HEK293 (cell line): ENCODE data around the gene SOCS7.

ENCODE experiments used
- CTCF ChIA-PET: fragments of 350-600 bp; formaldehyde crosslinking; extraction: SDS; loops from one replicate; lab custom pipeline; 2021; ENCODE audit warnings: antibody characterized with exemption; lab: Yijun Ruan, JAX
- POLR2A ChIA-PET: fragments of 300-600 bp; formaldehyde crosslinking; extraction: SDS; loops from one replicate; lab custom pipeline; 2020; ENCODE audit warnings: antibody characterized with exemption, inconsistent platforms; lab: Yijun Ruan, JAX
- H3K27ac ChIP-seq: fragments of 200-500 bp; sonication (Bioruptor generic); 2 replicates; pipeline ENCODE4 v1.5.1; 2014; ENCODE audit warnings: low read depth, low read length, control low read depth, inconsistent platforms; ENCODE audit errors: extremely low read depth
- H3K36me3 ChIP-seq, 2 experiments: fragments of 200-500 bp in 1 of 2; sonication (Bioruptor generic) in 1 of 2; 1 replicate in 1 of 2; 2 replicates in 1 of 2; pipeline ENCODE4 v1.5.1; 2014 to 2017; ENCODE audit warnings: inconsistent platforms in 2 of 2, low read length in 2 of 2; ENCODE audit not compliant: control insufficient read depth in 2 of 2, insufficient read depth in 1 of 2
- H3K4me1 ChIP-seq: fragments of 200-500 bp; sonication (Bioruptor generic); 2 replicates; pipeline ENCODE4 v1.5.1; 2014; ENCODE audit warnings: mild to moderate bottlenecking, low read length, inconsistent platforms; ENCODE audit not compliant: control insufficient read depth, insufficient read depth
- H3K4me3 ChIP-seq: 2 replicates; pipeline ENCODE4 v1.5.1; 2011; ENCODE audit warnings: low read depth, mild to moderate bottlenecking, control low read depth, low read length, moderate library complexity
- H3K9me3 ChIP-seq: fragments of 200-500 bp; sonication (Bioruptor generic); 2 replicates; pipeline ENCODE4 v1.5.1; 2014; ENCODE audit warnings: low read depth, low read length, inconsistent platforms; ENCODE audit not compliant: control insufficient read depth, insufficient read depth
- CTCF ChIP-seq: fragments of 450-650 bp; formaldehyde crosslinking; IDR thresholded peaks from 2 replicates; pipeline ENCODE4 v1.5.1; 2016; ENCODE audit warnings: missing biosample characterization, missing genetic modification characterization
- KLF1 ChIP-seq: fragments of 450-650 bp; formaldehyde crosslinking; IDR thresholded peaks from 2 replicates; pipeline ENCODE4 v1.5.1; 2016; ENCODE audit warnings: missing biosample characterization, missing genetic modification characterization
- OVOL3 ChIP-seq: fragments of 450-650 bp; formaldehyde crosslinking; IDR thresholded peaks from 2 replicates; pipeline ENCODE4 v1.5.1; 2016; ENCODE audit warnings: missing biosample characterization, missing genetic modification characterization
- REPIN1 ChIP-seq: fragments of 450-650 bp; formaldehyde crosslinking; IDR thresholded peaks from 2 replicates; pipeline ENCODE4 v1.5.1; 2017; ENCODE audit warnings: missing biosample characterization, missing genetic modification characterization, low read depth
- SCRT2 ChIP-seq: fragments of 450-650 bp; formaldehyde crosslinking; IDR thresholded peaks from 2 replicates; pipeline ENCODE4 v1.5.1; 2016; ENCODE audit warnings: missing biosample characterization, missing genetic modification characterization
- SETDB1 ChIP-seq: IDR thresholded peaks from one replicate; pipeline ENCODE4 v1.6.1; 2017; ENCODE audit warnings: mild to moderate bottlenecking, low read length, moderate library complexity, mixed read lengths; ENCODE audit not compliant: insufficient read length
- TRIM28 ChIP-seq: IDR thresholded peaks from 2 replicates; pipeline ENCODE4 v1.6.1; 2011; ENCODE audit warnings: low read length, control low read depth, borderline replicate concordance
- ZBTB20 ChIP-seq: fragments of 450-650 bp; formaldehyde crosslinking; IDR thresholded peaks from 2 replicates; pipeline ENCODE4 v1.5.1; 2016; ENCODE audit warnings: missing biosample characterization, missing genetic modification characterization
- ZBTB21 ChIP-seq: fragments of 450-650 bp; formaldehyde crosslinking; IDR thresholded peaks from 2 replicates; pipeline ENCODE4 v1.5.1; 2017; ENCODE audit warnings: missing biosample characterization, missing genetic modification characterization
- ZFHX2 ChIP-seq: fragments of 450-650 bp; formaldehyde crosslinking; conservative IDR thresholded peaks from 2 replicates; pipeline ENCODE4 v1.5.1; 2016; ENCODE audit warnings: missing biosample characterization, missing genetic modification characterization
- ZFP41 ChIP-seq: fragments of 450-650 bp; formaldehyde crosslinking; IDR thresholded peaks from 2 replicates; pipeline ENCODE4 v1.5.1; 2016; ENCODE audit warnings: missing biosample characterization, missing genetic modification characterization, borderline replicate concordance
- ZNF140 ChIP-seq: fragments of 450-650 bp; formaldehyde crosslinking; IDR thresholded peaks from 2 replicates; pipeline ENCODE4 v1.5.1; 2016; ENCODE audit warnings: missing biosample characterization, missing genetic modification characterization
- ZNF155 ChIP-seq: fragments of 450-650 bp; formaldehyde crosslinking; IDR thresholded peaks from 2 replicates; pipeline ENCODE4 v1.5.1; 2016; ENCODE audit warnings: missing biosample characterization, missing genetic modification characterization
- ZNF274 ChIP-seq, 2 experiments: fragments of 200-500 bp in 1 of 2; fragments of 450-650 bp in 1 of 2; sonication (Bioruptor generic) in 1 of 2; formaldehyde crosslinking in 1 of 2; IDR thresholded peaks; 2 replicates each; pipeline versions ENCODE4 v1.5.1 to v1.6.1; 2014 to 2016; ENCODE audit warnings: borderline replicate concordance in 1 of 2, inconsistent platforms in 1 of 2, low read length in 1 of 2, missing biosample characterization in 1 of 2, missing genetic modification characterization in 1 of 2
- ZNF292 ChIP-seq: fragments of 450-650 bp; formaldehyde crosslinking; IDR thresholded peaks from 2 replicates; pipeline ENCODE4 v1.5.1; 2016; ENCODE audit warnings: low read depth, missing biosample characterization, missing genetic modification characterization, borderline replicate concordance
- ZNF362 ChIP-seq: fragments of 450-650 bp; formaldehyde crosslinking; IDR thresholded peaks from 2 replicates; pipeline ENCODE4 v1.5.1; 2016; ENCODE audit warnings: missing biosample characterization, missing genetic modification characterization
- ZNF416 ChIP-seq: fragments of 450-650 bp; formaldehyde crosslinking; IDR thresholded peaks from 2 replicates; pipeline ENCODE4 v1.5.1; 2016; ENCODE audit warnings: missing biosample characterization, missing genetic modification characterization
- ZNF488 ChIP-seq: fragments of 450-650 bp; formaldehyde crosslinking; IDR thresholded peaks from 2 replicates; pipeline ENCODE4 v1.5.1; 2016; ENCODE audit warnings: missing biosample characterization, missing genetic modification characterization
- ZNF560 ChIP-seq: fragments of 450-650 bp; formaldehyde crosslinking; IDR thresholded peaks from 2 replicates; pipeline ENCODE4 v1.5.1; 2017; ENCODE audit warnings: missing biosample characterization, missing genetic modification characterization, borderline replicate concordance
- ZNF658 ChIP-seq: fragments of 450-650 bp; formaldehyde crosslinking; IDR thresholded peaks from 2 replicates; pipeline ENCODE4; 2016; ENCODE audit warnings: missing biosample characterization, missing genetic modification characterization
- ZNF701 ChIP-seq: fragments of 450-650 bp; formaldehyde crosslinking; IDR thresholded peaks from 2 replicates; pipeline ENCODE4 v1.5.1; 2016; ENCODE audit warnings: missing biosample characterization, missing genetic modification characterization
- ZNF791 ChIP-seq: fragments of 450-650 bp; formaldehyde crosslinking; IDR thresholded peaks from 2 replicates; pipeline ENCODE4 v1.5.1; 2016; ENCODE audit warnings: missing biosample characterization, missing genetic modification characterization
- ZSCAN16 ChIP-seq: fragments of 450-650 bp; formaldehyde crosslinking; IDR thresholded peaks from 2 replicates; pipeline ENCODE4 v1.5.1; 2016; ENCODE audit warnings: missing biosample characterization, missing genetic modification characterization
- TF ChIP-seq, protein P1 (sequence below): fragments of 450-650 bp; formaldehyde crosslinking; IDR thresholded peaks from 2 replicates; pipeline ENCODE4 v1.5.1; 2016; ENCODE audit warnings: missing biosample characterization, missing genetic modification characterization, borderline replicate concordance

SOCS7 gene

GRCh38 chr17:38449364-38449763, 97.7 kb downstream of the SOCS7 start:
- Histone ChIP-seq H3K9me3 (no peaks in the 10 kb centered on the region), H3K4me1 (peaks cover 4% of the 10 kb centered on the region), H3K4me3 (no peak overlapping the region), H3K36me3 (no peaks in the 10 kb centered on the region), H3K27ac (no peak overlapping the region)
- ChIA-PET CTCF (interaction anchor here (0.6 to 1.5 kb wide), 4 partner anchors 23 to 726 kb away, joined by 3 to 6 read pairs (median 4); no protein-coding TSS in a partner anchor), POLR2A (no interaction called here)
- no peak for TF ChIP-seq ZBTB21
- TF ChIP-seq ZSCAN16, result no peak
- TF ChIP-seq SCRT2, result peak; percentile 52
- no peak for TF ChIP-seq ZNF791 (tag by site-specific recombination)
- TF ChIP-seq ZNF416 (tag by site-specific recombination), result no peak
- peak; percentile 35; the same call in 1 of the 2 replicates for TF ChIP-seq ZFHX2 (tag by site-specific recombination)
- no peak for TF ChIP-seq CTCF (tag by site-specific recombination)
- peak; percentile 83 for TF ChIP-seq KLF1

- H3K27ac ChIP-seq, result no peak overlapping the region
- TF ChIP-seq ZNF560 (tag by site-specific recombination) (no peak), ZNF155 (tag by site-specific recombination) (no peak), TRIM28 (no peak), ZFP41 (tag by site-specific recombination) (no peak), ZNF658 (no peak), ZNF274 (IDR thresholded peaks at IDR 0.05; ENCODE audit: low read length) (no peak), ZNF274 (tag by site-specific recombination; IDR thresholded peaks at IDR 0.05; ENCODE audit: borderline replicate concordance) (no peak), ZNF362 (tag by site-specific recombination) (no peak)
- ChIA-PET POLR2A (interaction anchor here (1.7 kb wide), 1 partner anchor 9 kb away, joined by 8 read pairs; no protein-coding TSS in a partner anchor), CTCF (interaction anchor here (0.7 to 2.6 kb wide), 7 partner anchors 24 to 1825 kb away, joined by 3 to 9 read pairs (median 4); no protein-coding TSS in a partner anchor)
- no peaks in the 10 kb centered on the region for H3K9me3 ChIP-seq
- no peak overlapping the region for H3K4me3 ChIP-seq
- H3K36me3 ChIP-seq, result no peaks in the 10 kb centered on the region
- H3K4me1 ChIP-seq, result peaks cover 9% of the 10 kb centered on the region
These were observed 98.9 kb downstream of the SOCS7 start for GRCh38 chr17:38450557-38451029.

GRCh38 chr17:38451030-38451839, 99.6 kb downstream of the SOCS7 start:
- H3K4me3 ChIP-seq, result no peak overlapping the region
- CTCF ChIA-PET, result interaction anchor here (0.5 to 2.6 kb wide), 13 partner anchors 8 to 702 kb away, joined by 3 to 9 read pairs (median 4); no protein-coding TSS in a partner anchor
- POLR2A ChIA-PET, result interaction anchor here (1.7 kb wide), 1 partner anchor 8 kb away, joined by 8 read pairs; no protein-coding TSS in a partner anchor
- no peaks in the 10 kb centered on the region for H3K9me3 ChIP-seq
- H3K4me1 ChIP-seq, result peaks cover 9% of the 10 kb centered on the region
- H3K36me3 ChIP-seq, result no peaks in the 10 kb centered on the region
- no peak overlapping the region for H3K27ac ChIP-seq
- no peak for TF ChIP-seq ZBTB20 (tag by site-specific recombination)
- TF ChIP-seq, protein P1, sequence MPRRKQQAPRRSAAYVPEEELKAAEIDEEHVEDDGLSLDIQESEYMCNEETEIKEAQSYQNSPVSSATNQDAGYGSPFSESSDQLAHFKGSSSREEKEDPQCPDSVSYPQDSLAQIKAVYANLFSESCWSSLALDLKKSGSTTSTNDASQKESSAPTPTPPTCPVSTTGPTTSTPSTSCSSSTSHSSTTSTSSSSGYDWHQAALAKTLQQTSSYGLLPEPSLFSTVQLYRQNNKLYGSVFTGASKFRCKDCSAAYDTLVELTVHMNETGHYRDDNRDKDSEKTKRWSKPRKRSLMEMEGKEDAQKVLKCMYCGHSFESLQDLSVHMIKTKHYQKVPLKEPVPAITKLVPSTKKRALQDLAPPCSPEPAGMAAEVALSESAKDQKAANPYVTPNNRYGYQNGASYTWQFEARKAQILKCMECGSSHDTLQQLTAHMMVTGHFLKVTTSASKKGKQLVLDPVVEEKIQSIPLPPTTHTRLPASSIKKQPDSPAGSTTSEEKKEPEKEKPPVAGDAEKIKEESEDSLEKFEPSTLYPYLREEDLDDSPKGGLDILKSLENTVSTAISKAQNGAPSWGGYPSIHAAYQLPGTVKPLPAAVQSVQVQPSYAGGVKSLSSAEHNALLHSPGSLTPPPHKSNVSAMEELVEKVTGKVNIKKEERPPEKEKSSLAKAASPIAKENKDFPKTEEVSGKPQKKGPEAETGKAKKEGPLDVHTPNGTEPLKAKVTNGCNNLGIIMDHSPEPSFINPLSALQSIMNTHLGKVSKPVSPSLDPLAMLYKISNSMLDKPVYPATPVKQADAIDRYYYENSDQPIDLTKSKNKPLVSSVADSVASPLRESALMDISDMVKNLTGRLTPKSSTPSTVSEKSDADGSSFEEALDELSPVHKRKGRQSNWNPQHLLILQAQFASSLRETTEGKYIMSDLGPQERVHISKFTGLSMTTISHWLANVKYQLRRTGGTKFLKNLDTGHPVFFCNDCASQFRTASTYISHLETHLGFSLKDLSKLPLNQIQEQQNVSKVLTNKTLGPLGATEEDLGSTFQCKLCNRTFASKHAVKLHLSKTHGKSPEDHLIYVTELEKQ (tag by site-specific recombination), result no peak
- no peak for TF ChIP-seq OVOL3 (tag by site-specific recombination)
- no peak for TF ChIP-seq REPIN1 (tag by site-specific recombination)
- no peak for TF ChIP-seq ZNF140 (tag by site-specific recombination)
- no peak for TF ChIP-seq ZNF292 (tag by site-specific recombination)
- no peak for TF ChIP-seq SETDB1
- no peak for TF ChIP-seq ZNF488 (tag by site-specific recombination)
- no peak for TF ChIP-seq ZNF701 (tag by site-specific recombination)
